ENCODE measurements around the gene DPYSL5.

DNA sequence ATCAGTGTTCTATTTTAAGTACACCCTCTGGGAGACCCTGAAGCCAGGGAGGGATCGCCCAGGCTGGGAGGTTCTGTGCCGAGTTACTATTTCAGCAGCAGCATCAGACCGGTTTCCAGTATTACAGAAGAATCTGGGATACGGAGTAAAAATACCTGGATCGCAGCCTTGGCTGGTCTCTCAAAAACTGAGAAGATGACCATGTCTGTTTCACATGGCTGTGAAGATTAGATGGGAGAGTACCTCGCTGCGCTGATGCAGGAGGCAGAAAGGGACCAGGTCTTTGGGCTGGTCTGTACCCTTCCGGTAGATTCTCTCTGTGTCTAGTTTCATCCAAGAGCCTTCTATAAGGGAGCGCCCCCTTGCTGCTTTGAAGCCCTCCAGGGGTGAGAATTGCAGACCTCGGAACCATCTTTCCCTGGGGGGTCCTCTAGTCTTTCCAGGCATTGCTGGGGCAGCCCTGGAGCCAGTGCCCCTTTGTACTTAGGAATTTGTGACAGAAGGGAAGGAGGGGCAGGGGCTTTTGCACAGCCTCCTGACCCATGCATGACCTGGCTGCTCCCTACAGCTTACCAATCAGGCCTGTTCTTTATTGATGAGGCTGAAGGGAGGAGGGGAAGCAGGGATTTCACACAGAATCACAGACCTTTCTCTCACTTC is 66.2 kb downstream of the DPYSL5 start:
- TF ChIP-seq POLR2AphosphoS5 (IDR thresholded peaks at IDR 0.05) = no peak
- no peak for TF ChIP-seq CTCF (IDR thresholded peaks at IDR 0.05)
- no peak for TF ChIP-seq POLR2A (IDR thresholded peaks at IDR 0.05; ENCODE audit: low read depth)
- no peak for TF ChIP-seq EP300 (IDR thresholded peaks at IDR 0.05)
